Panc1 (cell line): Measurements from ENCODE around the gene ABCC1. TPM values are rescaled to one million over a fixed set of nuclear protein-coding genes. Genes with fewer than 3 reads are reported as not detected.

Source experiments
- ATAC-seq: fragments of 200-7000 bp; cut with Tn5 transposase; 2 replicates; pipeline ENCODE4 v1.9.1; 2020; ENCODE audit warnings: mild to moderate bottlenecking, moderate library complexity
- BruUV-seq: library from RNA; stranded (reverse); fragments of 400-500 nt; replicated peaks from 2 replicates; lab custom pipeline; 2021; lab: Mats Ljungman, UMichigan
- CTCF ChIA-PET: fragments of 300-600 bp; sonication (Branson Sonifier 250); formaldehyde crosslinking; loops from one replicate; lab custom pipeline; 2022; ENCODE audit warnings: antibody characterized with exemption; lab: Charles Lee
- POLR2A ChIA-PET: fragments of 300-600 bp; sonication (Branson Sonifier 250); formaldehyde crosslinking; loops from one replicate; lab custom pipeline; 2022; ENCODE audit warnings: antibody characterized with exemption; lab: Charles Lee
- DNase-seq: peaks from one replicate; pipeline ENCODE4 v3.0.0-alpha.2; 2010; ENCODE audit warnings: low read depth, low spot score
- H3K27ac ChIP-seq: 2 replicates; pipeline ENCODE4 v1.5.1; 2011; ENCODE audit warnings: mild to moderate bottlenecking, low read length, inconsistent platforms
- H3K27me3 ChIP-seq: fragments of 200-500 bp; sonication (Bioruptor generic); 2 replicates; pipeline ENCODE4 v1.6.0; 2014; ENCODE audit warnings: low read length, inconsistent platforms; ENCODE audit not compliant: control insufficient read depth, insufficient read depth
- H3K36me3 ChIP-seq: fragments of 200-500 bp; sonication (Bioruptor generic); 2 replicates; pipeline ENCODE4 v1.5.1; 2014; ENCODE audit warnings: inconsistent platforms, mild to moderate bottlenecking, low read length, moderate library complexity; ENCODE audit not compliant: control insufficient read depth, insufficient read depth
- H3K4me1 ChIP-seq: 2 replicates; pipeline ENCODE4 v1.5.1; 2011; ENCODE audit warnings: inconsistent platforms, mild to moderate bottlenecking, low read length, moderate library complexity; ENCODE audit not compliant: control insufficient read depth, insufficient read depth
- H3K4me3 ChIP-seq, 2 experiments: 2 replicates each; pipeline ENCODE4 v1.5.1; 2011 to 2012; ENCODE audit warnings: low read depth in 2 of 2, low read length in 2 of 2, mild to moderate bottlenecking in 2 of 2, inconsistent platforms in 1 of 2, moderate library complexity in 1 of 2
- H3K9me3 ChIP-seq: fragments of 200-500 bp; sonication (Bioruptor generic); 2 replicates; pipeline ENCODE4 v1.5.1; 2014; ENCODE audit warnings: low read depth, mild to moderate bottlenecking, inconsistent platforms, low read length, moderate library complexity; ENCODE audit not compliant: control insufficient read depth, insufficient read depth
- POLR2AphosphoS5 ChIP-seq: IDR thresholded peaks from 2 replicates; pipeline ENCODE4 v1.6.1; 2012; ENCODE audit warnings: mild to moderate bottlenecking, low read depth, low read length, moderate library complexity
- SIN3A ChIP-seq: IDR thresholded peaks from 2 replicates; pipeline ENCODE4 v1.6.1; 2012; ENCODE audit warnings: low read depth, mild to moderate bottlenecking, low read length, moderate library complexity, borderline replicate concordance; ENCODE audit not compliant: insufficient read depth
- TCF7L2 ChIP-seq: IDR thresholded peaks from 2 replicates; pipeline ENCODE4 v1.6.1; 2011; ENCODE audit warnings: mild to moderate bottlenecking, low read depth, low read length, inconsistent platforms
- in situ Hi-C: cut with HindIII; loops from 2 replicates; pipeline ENCODE4 v1.10.0; 2016; ENCODE audit warnings: low sequenced_read_pairs, low pct_unique_long_range_greater_than_20kb
- intact Hi-C: fragments of 100-400 bp; cut with micrococcal nuclease; formaldehyde crosslinking; loops from one replicate; pipeline ENCODE4 v1.10.0; 2022; ENCODE audit not compliant: unreplicated experiment
- total RNA-seq: library from RNA; stranded (reverse); gene quantifications from one replicate; pipeline ENCODE4 v1.2.1, GENCODE V29; 2021; ENCODE audit not compliant: unreplicated experiment
- TF ChIP-seq, protein P1 (sequence below): fragments of 450-650 bp; IDR thresholded peaks from 2 replicates; pipeline ENCODE4 v1.5.1; 2017; ENCODE audit warnings: mild to moderate bottlenecking
- TF ChIP-seq, protein P2 (sequence below), 2 experiments: IDR thresholded peaks; 2 replicates each; pipeline ENCODE4 v1.6.1; 2011 to 2012; ENCODE audit warnings: low read depth in 2 of 2, control low read depth in 1 of 2, low read length in 1 of 2, mild to moderate bottlenecking in 1 of 2, moderate library complexity in 1 of 2; ENCODE audit not compliant: insufficient read depth in 1 of 2

The ABCC1 gene
- total RNA-seq, 1 experiment from 2014 or later = 296 TPM

DNA sequence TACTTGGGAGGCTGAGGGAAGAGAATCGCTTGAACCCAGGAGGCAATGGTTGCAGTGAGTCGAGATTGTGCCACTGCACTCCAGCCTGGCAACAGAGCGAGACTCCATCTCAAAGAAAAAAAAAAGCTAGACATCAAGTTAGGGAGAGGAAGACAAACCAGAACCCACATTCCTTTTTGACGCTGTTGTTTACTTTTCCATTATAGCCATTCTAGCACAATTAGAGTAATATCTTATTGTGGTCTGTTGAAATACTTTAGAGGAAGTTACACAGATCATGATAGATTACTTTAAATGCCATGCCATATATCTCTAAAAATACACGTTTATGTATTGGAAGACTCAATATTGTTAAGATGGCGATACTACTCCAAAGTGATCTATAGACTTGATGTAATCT lies 16.5 kb upstream of the ABCC1 start:
- H3K27me3 ChIP-seq = no peaks in the 10 kb centered on the region
- no peaks in the 10 kb centered on the region for H3K36me3 ChIP-seq
- no peaks in the 10 kb centered on the region for H3K4me1 ChIP-seq
- H3K27ac ChIP-seq = no peak overlapping the region
- BruUV-seq = no TSS peak
- ChIA-PET POLR2A (no interaction called here), CTCF (no interaction called here)
- in situ Hi-C loops = no loop called here
- ATAC-seq (no peak), DNase-seq (no peak)
- H3K9me3 ChIP-seq = no peaks in the 10 kb centered on the region
- no peak for TF ChIP-seq TCF7L2
- TF ChIP-seq POLR2AphosphoS5 = no peak
- TF ChIP-seq, protein P1, sequence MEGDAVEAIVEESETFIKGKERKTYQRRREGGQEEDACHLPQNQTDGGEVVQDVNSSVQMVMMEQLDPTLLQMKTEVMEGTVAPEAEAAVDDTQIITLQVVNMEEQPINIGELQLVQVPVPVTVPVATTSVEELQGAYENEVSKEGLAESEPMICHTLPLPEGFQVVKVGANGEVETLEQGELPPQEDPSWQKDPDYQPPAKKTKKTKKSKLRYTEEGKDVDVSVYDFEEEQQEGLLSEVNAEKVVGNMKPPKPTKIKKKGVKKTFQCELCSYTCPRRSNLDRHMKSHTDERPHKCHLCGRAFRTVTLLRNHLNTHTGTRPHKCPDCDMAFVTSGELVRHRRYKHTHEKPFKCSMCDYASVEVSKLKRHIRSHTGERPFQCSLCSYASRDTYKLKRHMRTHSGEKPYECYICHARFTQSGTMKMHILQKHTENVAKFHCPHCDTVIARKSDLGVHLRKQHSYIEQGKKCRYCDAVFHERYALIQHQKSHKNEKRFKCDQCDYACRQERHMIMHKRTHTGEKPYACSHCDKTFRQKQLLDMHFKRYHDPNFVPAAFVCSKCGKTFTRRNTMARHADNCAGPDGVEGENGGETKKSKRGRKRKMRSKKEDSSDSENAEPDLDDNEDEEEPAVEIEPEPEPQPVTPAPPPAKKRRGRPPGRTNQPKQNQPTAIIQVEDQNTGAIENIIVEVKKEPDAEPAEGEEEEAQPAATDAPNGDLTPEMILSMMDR = no peak
- TF ChIP-seq, protein P2, sequence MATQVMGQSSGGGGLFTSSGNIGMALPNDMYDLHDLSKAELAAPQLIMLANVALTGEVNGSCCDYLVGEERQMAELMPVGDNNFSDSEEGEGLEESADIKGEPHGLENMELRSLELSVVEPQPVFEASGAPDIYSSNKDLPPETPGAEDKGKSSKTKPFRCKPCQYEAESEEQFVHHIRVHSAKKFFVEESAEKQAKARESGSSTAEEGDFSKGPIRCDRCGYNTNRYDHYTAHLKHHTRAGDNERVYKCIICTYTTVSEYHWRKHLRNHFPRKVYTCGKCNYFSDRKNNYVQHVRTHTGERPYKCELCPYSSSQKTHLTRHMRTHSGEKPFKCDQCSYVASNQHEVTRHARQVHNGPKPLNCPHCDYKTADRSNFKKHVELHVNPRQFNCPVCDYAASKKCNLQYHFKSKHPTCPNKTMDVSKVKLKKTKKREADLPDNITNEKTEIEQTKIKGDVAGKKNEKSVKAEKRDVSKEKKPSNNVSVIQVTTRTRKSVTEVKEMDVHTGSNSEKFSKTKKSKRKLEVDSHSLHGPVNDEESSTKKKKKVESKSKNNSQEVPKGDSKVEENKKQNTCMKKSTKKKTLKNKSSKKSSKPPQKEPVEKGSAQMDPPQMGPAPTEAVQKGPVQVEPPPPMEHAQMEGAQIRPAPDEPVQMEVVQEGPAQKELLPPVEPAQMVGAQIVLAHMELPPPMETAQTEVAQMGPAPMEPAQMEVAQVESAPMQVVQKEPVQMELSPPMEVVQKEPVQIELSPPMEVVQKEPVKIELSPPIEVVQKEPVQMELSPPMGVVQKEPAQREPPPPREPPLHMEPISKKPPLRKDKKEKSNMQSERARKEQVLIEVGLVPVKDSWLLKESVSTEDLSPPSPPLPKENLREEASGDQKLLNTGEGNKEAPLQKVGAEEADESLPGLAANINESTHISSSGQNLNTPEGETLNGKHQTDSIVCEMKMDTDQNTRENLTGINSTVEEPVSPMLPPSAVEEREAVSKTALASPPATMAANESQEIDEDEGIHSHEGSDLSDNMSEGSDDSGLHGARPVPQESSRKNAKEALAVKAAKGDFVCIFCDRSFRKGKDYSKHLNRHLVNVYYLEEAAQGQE (IDR thresholded peaks at IDR 0.05; ENCODE audit: insufficient read depth in 1 of 2, low read depth in 2 of 2, low read length in 1 of 2) = no peak
- TF ChIP-seq SIN3A = no peak
- intact Hi-C loops = no loop called here
- no peak overlapping the region for H3K4me3 ChIP-seq

DNA sequence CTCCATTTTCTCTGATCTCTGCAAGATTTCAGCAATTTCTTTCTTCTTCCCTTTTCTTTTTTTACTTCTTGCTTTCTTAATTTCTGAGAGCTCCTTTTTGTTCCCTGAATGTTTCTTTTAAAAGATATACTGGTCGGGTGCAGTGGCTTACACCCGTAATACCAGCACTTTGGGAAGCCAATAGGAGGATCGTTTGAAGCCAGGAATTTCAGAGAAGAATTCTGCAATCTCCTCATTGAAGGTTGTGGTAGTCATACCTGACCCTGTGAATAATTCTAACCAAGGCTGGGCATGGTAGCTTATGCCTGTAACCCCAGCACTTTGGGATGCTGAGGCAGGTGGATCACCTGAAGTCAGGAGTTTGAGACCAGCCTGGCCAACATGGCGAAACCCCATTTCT lies 15.6 kb upstream of the ABCC1 start:
- H3K4me1 ChIP-seq = no peaks in the 10 kb centered on the region
- no peaks in the 10 kb centered on the region for H3K36me3 ChIP-seq
- intact Hi-C loops = no loop called here
- no peaks in the 10 kb centered on the region for H3K9me3 ChIP-seq
- ATAC-seq (no peak), DNase-seq (no peak)
- POLR2A ChIA-PET = no interaction called here
- TF ChIP-seq POLR2AphosphoS5 = no peak
- TF ChIP-seq, protein P2 (IDR thresholded peaks at IDR 0.05; ENCODE audit: insufficient read depth in 1 of 2, low read depth in 2 of 2, low read length in 1 of 2) = no peak
- TF ChIP-seq TCF7L2 = no peak
- no peak for TF ChIP-seq SIN3A
- TF ChIP-seq, protein P1 = no peak
- no peak overlapping the region for H3K4me3 ChIP-seq
- no TSS peak for BruUV-seq
- in situ Hi-C loops = no loop called here
- H3K27me3 ChIP-seq = no peaks in the 10 kb centered on the region
- H3K27ac ChIP-seq = no peak overlapping the region
- CTCF ChIA-PET = no interaction called here
